HG03378 (cell line): ENCODE data around the gene CHRNA9.
"Not testable (repeated sequence)": the region's sequence is repeated elsewhere in the genome, so short reads cannot be mapped to it uniquely, and the experiment has no call there.

Source experiments
- ATAC-seq: cut with Tn5 transposase; IDR thresholded peaks from one replicate; pipeline ENCODE4 v1.9.1; 2021; ENCODE audit warnings: mild to moderate bottlenecking, moderate library complexity; ENCODE audit not compliant: unreplicated experiment

The CHRNA9 gene

DNA sequence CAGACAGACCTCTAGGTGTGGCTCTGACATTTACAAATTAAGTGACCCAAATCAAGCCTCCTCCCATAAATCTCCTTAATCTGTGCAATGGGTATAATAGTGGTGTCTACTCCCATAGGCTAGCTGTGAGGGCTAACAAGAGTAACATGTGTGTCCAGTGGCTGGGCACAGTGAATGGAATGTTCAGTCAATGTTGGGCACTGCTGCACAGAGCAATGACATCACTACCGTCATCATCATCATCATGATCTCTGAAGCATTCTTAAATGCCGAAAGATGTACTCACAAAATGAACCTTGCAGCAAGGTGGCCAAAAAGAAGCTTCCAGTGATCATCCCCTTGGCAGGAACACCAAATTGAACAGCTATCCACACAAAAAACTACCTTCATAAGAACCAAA is 43.5 kb downstream of the CHRNA9 start:
- ATAC-seq = no peak

- ATAC-seq = no peak
Measured at GRCh38 chr4:40379248-40379647, 44.1 kb downstream of the CHRNA9 start.

DNA sequence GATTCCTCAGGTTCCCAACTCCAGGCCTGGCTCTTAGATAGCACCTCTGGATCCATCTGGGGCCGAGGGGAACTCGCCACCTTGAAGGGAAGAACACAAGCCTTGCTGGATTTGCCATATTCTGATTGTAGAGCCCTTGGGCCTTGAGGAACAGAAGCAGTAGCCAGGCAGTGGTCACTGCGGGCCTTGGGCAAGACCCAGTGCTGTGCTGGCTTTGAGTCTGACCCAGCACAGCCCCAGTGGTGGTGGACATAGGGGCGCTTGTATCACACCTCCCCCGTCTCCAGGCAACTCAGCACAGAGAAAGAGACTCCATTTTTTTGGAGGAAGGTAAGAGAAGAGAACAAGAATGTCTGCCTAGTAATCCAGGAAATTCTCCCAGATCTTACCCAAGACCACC is 45.5 kb downstream of the CHRNA9 start:
- ATAC-seq = no peak

DNA sequence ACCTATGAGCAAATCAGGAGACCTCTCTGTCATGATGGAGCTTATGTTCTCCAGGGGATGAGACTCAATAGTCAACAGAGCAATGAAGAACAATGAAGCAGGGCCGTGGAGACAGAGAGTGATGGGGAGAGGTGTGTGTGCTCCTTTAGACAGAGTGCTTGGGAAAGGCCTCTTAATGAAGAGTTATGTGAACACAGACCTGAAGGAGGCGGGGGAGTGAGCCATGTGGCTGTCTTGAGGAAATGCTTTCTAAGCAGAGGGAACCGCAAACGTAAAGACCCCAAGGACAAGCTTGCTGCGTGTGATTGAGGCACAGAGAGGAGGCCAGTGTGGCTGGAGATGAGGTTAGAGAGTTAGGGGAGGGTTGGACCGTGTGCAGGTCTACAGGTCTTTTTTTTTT is 53.1 kb downstream of the CHRNA9 start:
- no peak for ATAC-seq

GRCh38 chr4:40389986-40390385 is 54.9 kb downstream of the CHRNA9 start:
- ATAC-seq = no peak

DNA sequence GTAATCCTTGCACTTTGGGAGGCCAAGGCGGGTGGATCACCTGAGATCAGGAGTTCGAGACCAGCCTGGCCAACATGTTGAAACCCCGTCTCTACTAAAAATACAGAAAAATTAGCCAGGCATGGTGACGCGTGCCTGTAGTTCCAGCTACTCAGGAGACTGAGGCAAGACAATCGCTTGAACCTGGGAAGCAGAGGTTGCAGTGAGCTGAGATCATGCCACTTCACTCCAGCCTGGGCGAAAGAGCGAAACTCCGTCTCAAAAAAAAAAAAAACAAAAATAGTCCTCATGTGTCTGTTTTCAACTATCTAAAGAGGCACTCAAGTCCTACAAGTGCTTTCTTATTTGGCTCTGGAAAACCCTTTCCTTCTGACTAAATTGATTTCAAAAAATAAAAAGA is 57.1 kb downstream of the CHRNA9 start:
- not testable (repeated sequence) for ATAC-seq

- no peak for ATAC-seq
Measured at GRCh38 chr4:40394236-40394635, 59.1 kb downstream of the CHRNA9 start.

GRCh38 chr4:40395166-40395900 is 60.2 kb downstream of the CHRNA9 start:
- ATAC-seq = no peak

- no peak for ATAC-seq
Measured at GRCh38 chr4:40395908-40396793, 61.0 kb downstream of the CHRNA9 start.

- ATAC-seq = no peak
Measured at GRCh38 chr4:40399578-40399977, 64.4 kb downstream of the CHRNA9 start.

DNA sequence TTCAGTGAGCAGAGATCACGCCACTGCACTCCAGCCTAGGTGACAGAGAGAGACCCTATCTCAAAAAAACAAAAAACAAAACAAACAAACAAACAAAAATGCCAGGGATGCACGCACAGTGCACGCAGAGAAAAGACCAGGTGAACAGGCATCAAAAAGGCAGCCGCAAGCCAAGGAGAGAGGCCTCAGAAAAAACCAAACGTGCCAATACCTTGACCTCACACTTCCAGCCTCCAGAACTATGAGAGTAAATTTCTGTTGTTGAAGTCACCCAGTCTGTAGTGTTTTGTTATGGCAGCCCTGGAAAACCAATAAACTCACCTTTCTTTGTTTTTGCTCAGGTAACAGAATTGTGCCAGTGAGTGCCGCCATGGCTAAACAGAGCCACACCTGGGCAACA is 66.0 kb downstream of the CHRNA9 start:
- no peak for ATAC-seq

DNA sequence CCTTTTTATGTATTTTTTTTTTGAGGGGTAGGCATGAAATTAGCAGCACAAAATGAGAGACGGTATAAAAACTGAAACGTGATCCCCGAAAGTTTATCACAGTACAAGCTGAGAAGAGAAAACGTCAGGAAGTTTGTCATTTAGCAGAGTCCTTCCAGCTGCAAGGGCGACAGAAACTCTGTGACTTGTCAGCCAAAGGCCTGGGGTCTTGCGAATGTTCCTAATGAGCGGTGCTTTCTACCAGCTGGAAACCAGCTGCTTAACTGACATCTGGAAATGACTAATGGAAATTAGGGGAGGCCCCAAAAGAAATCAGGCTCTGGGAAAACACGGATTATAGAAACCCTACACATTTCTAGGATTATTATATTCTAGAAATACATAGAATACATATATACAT is 66.5 kb downstream of the CHRNA9 start:
- no peak for ATAC-seq

DNA sequence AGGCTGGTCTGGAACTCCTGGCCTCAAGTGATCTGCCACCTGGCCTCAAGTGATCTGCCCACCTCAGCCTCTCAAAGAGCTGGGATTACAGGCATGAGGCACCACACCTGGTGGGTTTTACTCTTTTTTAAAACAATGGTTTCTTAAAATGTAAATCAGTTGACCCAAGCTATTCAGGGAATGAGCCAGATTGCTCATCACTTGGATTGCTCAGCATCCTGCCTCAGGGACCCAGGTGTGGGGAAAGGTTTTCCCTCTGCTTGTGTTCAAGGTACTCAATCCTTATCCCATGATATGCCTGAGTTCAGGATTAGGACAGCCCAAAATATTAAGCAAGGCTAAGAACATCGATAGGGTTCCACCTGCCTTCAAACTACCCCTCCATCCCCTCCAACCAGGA is 67.4 kb downstream of the CHRNA9 start:
- no peak for ATAC-seq

DNA sequence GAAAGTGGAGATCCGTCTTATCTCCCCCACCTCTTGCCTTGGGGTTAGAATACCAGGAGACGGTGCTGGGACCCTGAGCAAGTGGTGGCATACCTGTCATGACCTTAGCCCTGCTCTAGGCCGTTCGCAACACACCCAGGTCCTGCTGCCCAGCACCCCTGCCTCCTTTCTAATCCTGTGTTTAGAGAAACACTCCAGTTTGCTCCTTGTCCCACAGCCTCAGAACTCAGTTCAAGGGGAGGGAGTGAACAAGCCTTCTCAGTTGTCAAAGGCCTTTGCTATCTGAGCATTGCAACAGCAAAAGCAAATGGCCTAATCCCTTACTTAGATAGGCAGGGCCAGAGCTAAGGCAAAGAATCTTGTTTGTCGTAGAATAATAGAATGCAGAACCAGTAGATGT is 67.9 kb downstream of the CHRNA9 start:
- no peak for ATAC-seq
